H9 (cell line): ENCODE data around the gene EFNA5. TPM values are rescaled to one million over a fixed set of nuclear protein-coding genes. Genes with fewer than 3 reads are reported as not detected.

ENCODE experiments used
- DNase-seq: peaks from one replicate; pipeline ENCODE4 v3.0.0-alpha.2; 2017
- H2AFZ ChIP-seq: one replicate; pipeline ENCODE4 v1.6.1; 2013; ENCODE audit warnings: mild to moderate bottlenecking, low read length, control low read depth, moderate library complexity
- H2AK5ac ChIP-seq: 2 replicates; pipeline ENCODE4 v1.6.1; 2013; ENCODE audit warnings: low read length, control low read depth, mixed read lengths; ENCODE audit not compliant: insufficient read length
- H2BK120ac ChIP-seq: one replicate; pipeline ENCODE4 v1.6.1; 2013; ENCODE audit warnings: low read depth, mild to moderate bottlenecking, low read length, control low read depth, inconsistent platforms; ENCODE audit not compliant: poor library complexity, severe bottlenecking
- H2BK12ac ChIP-seq: 2 replicates; pipeline ENCODE4 v1.6.1; 2013; ENCODE audit warnings: low read length, control low read depth, mixed read lengths, low read depth; ENCODE audit not compliant: insufficient read length
- H2BK15ac ChIP-seq: 2 replicates; pipeline ENCODE4 v1.6.1; 2013; ENCODE audit warnings: low read depth, low read length, control low read depth
- H2BK20ac ChIP-seq: one replicate; pipeline ENCODE4 v1.6.1; 2013; ENCODE audit warnings: low read depth, mild to moderate bottlenecking, low read length, control low read depth, inconsistent platforms; ENCODE audit not compliant: poor library complexity, severe bottlenecking
- H2BK5ac ChIP-seq: 2 replicates; pipeline ENCODE4 v1.6.1; 2013; ENCODE audit warnings: low read length, control low read depth, mixed read lengths; ENCODE audit not compliant: insufficient read length
- H3K14ac ChIP-seq: 2 replicates; pipeline ENCODE4 v1.6.1; 2013; ENCODE audit warnings: low read length, control low read depth; ENCODE audit not compliant: insufficient read depth
- H3K18ac ChIP-seq: 2 replicates; pipeline ENCODE4 v1.6.1; 2013; ENCODE audit warnings: low read depth, mild to moderate bottlenecking, mixed read lengths, low read length, control low read depth; ENCODE audit not compliant: insufficient read length
- H3K23ac ChIP-seq: 2 replicates; pipeline ENCODE4 v1.6.1; 2013; ENCODE audit warnings: low read length, control low read depth, mixed read lengths, low read depth; ENCODE audit not compliant: insufficient read length
- H3K23me2 ChIP-seq: 2 replicates; pipeline ENCODE4 v1.6.1; 2013; ENCODE audit warnings: low read depth, mild to moderate bottlenecking, mixed read lengths, low read length, control low read depth; ENCODE audit not compliant: insufficient read length, poor library complexity, severe bottlenecking
- H3K27ac ChIP-seq: 2 replicates; pipeline ENCODE4 v1.5.1; 2013; ENCODE audit warnings: low read length, control low read depth, mixed read lengths, low read depth; ENCODE audit not compliant: insufficient read length
- H3K27me3 ChIP-seq: 2 replicates; pipeline ENCODE4 v1.6.1; 2013; ENCODE audit warnings: low read length, control low read depth, inconsistent platforms; ENCODE audit not compliant: insufficient read depth
- H3K4ac ChIP-seq: 2 replicates; pipeline ENCODE4 v1.6.1; 2013; ENCODE audit warnings: low read depth, mild to moderate bottlenecking, control low read depth, inconsistent platforms, low read length, moderate library complexity
- H3K4me1 ChIP-seq: 2 replicates; pipeline ENCODE4 v1.6.1; 2013; ENCODE audit warnings: low read length, control low read depth, inconsistent platforms; ENCODE audit not compliant: insufficient read depth
- H3K4me2 ChIP-seq: 2 replicates; pipeline ENCODE4 v1.6.1; 2013; ENCODE audit warnings: low read length, control low read depth, mixed read lengths; ENCODE audit not compliant: insufficient read length, insufficient read depth
- H3K56ac ChIP-seq: 2 replicates; pipeline ENCODE4 v1.6.1; 2013; ENCODE audit warnings: low read depth, mild to moderate bottlenecking, mixed read lengths, low read length, control low read depth; ENCODE audit not compliant: insufficient read length
- H3K79me1 ChIP-seq: 2 replicates; pipeline ENCODE4 v1.6.1; 2013; ENCODE audit warnings: low read depth, mild to moderate bottlenecking, moderate library complexity, low read length, control low read depth, inconsistent platforms; ENCODE audit not compliant: insufficient read depth, poor library complexity, severe bottlenecking
- H3K79me2 ChIP-seq: 2 replicates; pipeline ENCODE4 v1.6.1; 2013; ENCODE audit warnings: low read length, control low read depth, inconsistent platforms; ENCODE audit not compliant: insufficient read depth
- H3K9ac ChIP-seq: 2 replicates; pipeline ENCODE4 v1.6.1; 2013; ENCODE audit warnings: low read length, control low read depth, mixed read lengths; ENCODE audit not compliant: insufficient read length; ENCODE audit errors: extremely low read depth
- H3K9me3 ChIP-seq: one replicate; pipeline ENCODE4 v1.6.1; 2013; ENCODE audit warnings: low read depth, low read length, inconsistent platforms; ENCODE audit not compliant: control insufficient read depth
- H3T11ph ChIP-seq: one replicate; pipeline ENCODE4 v1.6.1; 2013; ENCODE audit warnings: mild to moderate bottlenecking, low read length, control low read depth, inconsistent platforms
- H4K20me1 ChIP-seq: one replicate; pipeline ENCODE4 v1.6.1; 2013; ENCODE audit not compliant: control insufficient read depth, insufficient read length, insufficient read depth
- H4K5ac ChIP-seq: 2 replicates; pipeline ENCODE4 v1.6.1; 2013; ENCODE audit warnings: low read depth, mild to moderate bottlenecking, mixed read lengths, low read length, control low read depth; ENCODE audit not compliant: insufficient read length
- H4K8ac ChIP-seq: replicated peaks from 2 replicates; pipeline ENCODE4 v1.6.1; 2013; ENCODE audit warnings: low read length, control low read depth, mixed read lengths, low read depth; ENCODE audit not compliant: insufficient read length
- H4K91ac ChIP-seq: 2 replicates; pipeline ENCODE4 v1.6.1; 2013; ENCODE audit warnings: low read depth, mild to moderate bottlenecking, moderate library complexity, mixed read lengths, low read length, control low read depth; ENCODE audit not compliant: insufficient read length
- H3K27ac Mint-ChIP-seq, 3 experiments: 2 replicates in 2 of 3; 3 replicates in 1 of 3; pipeline ENCODE4 v1.8.0; 2020 to 2021; ENCODE audit warnings: mixed read lengths in 3 of 3, mild to moderate bottlenecking in 1 of 3, moderate library complexity in 1 of 3
- H3K27me3 Mint-ChIP-seq: 2 replicates; pipeline ENCODE4 v1.8.0; 2021; ENCODE audit warnings: low read depth, mild to moderate bottlenecking, moderate library complexity, mixed read lengths
- H3K36me3 Mint-ChIP-seq, 3 experiments: 2 replicates in 2 of 3; 3 replicates in 1 of 3; pipeline ENCODE4 v1.8.0; 2020 to 2021; ENCODE audit warnings: low read depth in 3 of 3, mixed read lengths in 3 of 3; ENCODE audit not compliant: insufficient read depth in 1 of 3
- H3K4me1 Mint-ChIP-seq, 2 experiments: 2 replicates each; pipeline ENCODE4 v1.8.0; 2020; ENCODE audit warnings: mixed read lengths in 2 of 2
- H3K4me3 Mint-ChIP-seq, 2 experiments: 2 replicates in 1 of 2; 3 replicates in 1 of 2; pipeline ENCODE4 v1.8.0; 2020 to 2021; ENCODE audit warnings: mild to moderate bottlenecking in 2 of 2, mixed read lengths in 2 of 2, moderate library complexity in 1 of 2
- H3K9me3 Mint-ChIP-seq, 2 experiments: 2 replicates in 1 of 2; 3 replicates in 1 of 2; pipeline ENCODE4 v1.8.0; 2020; ENCODE audit warnings: mild to moderate bottlenecking in 2 of 2, mixed read lengths in 2 of 2, moderate library complexity in 1 of 2
- CTCF ChIP-seq: fragments of 200-600 bp; sonication (generic); conservative IDR thresholded peaks from 3 replicates; pipeline ENCODE4 v1.8.0; 2021; ENCODE audit warnings: antibody characterized with exemption, mild to moderate bottlenecking
- WGBS: extraction: QIAGEN DNeasy Blood & Tissue Kit; methylation state at CpG from one replicate; pipeline ENCODE4 v1.1.7; 2013; ENCODE audit warnings: missing lambda C conversion rate, low lambda C conversion rate, mixed read lengths; ENCODE audit not compliant: insufficient read length; ENCODE audit errors: extremely low coverage; 5-methylcytosine and 5-hydroxymethylcytosine counted together
- total RNA-seq: library from RNA; stranded (reverse); gene quantifications from 2 replicates; pipeline ENCODE4 v1.2.1, GENCODE V29; 2021

Gene EFNA5
- total RNA-seq, 1 experiment from 2014 or later: 20.4 TPM

- no peak overlapping the region for H2AK5ac ChIP-seq
- H3K23me2 ChIP-seq: no peaks in the 10 kb centered on the region
- no peaks in the 10 kb centered on the region for H3K4me1 ChIP-seq
- Mint-ChIP-seq H3K27me3 (no peaks in the 10 kb centered on the region), H3K4me3 (no peak overlapping the region), H3K27ac (no peak overlapping the region; a peak in 1 of 7 replicates), H3K9me3 (no peaks in the 10 kb centered on the region), H3K36me3 (peaks cover 0 to 1% (median 0%) of the 10 kb centered on the region in 3 experiments; a peak in 1 of 7 replicates), H3K4me1 (peaks cover 18 to 21% of the 10 kb centered on the region in 2 experiments)
- no peak overlapping the region for H2AFZ ChIP-seq
- no peak overlapping the region for H4K8ac ChIP-seq
- no peaks in the 10 kb centered on the region for H3K9me3 ChIP-seq
- no peak overlapping the region for H3K9ac ChIP-seq
- no peak overlapping the region for H3K23ac ChIP-seq
- no peak overlapping the region for H3K4ac ChIP-seq
- no peak overlapping the region for H3K18ac ChIP-seq
- no peak overlapping the region for H3T11ph ChIP-seq
- no peak overlapping the region for H2BK5ac ChIP-seq
- H2BK20ac ChIP-seq: no peak overlapping the region
- no peak overlapping the region for H4K5ac ChIP-seq
- no peaks in the 10 kb centered on the region for H3K79me1 ChIP-seq
- no peak overlapping the region for H3K56ac ChIP-seq
- H3K27ac ChIP-seq: no peak overlapping the region
- no peak for DNase-seq
- H2BK15ac ChIP-seq: no peak overlapping the region
- no peak overlapping the region for H3K14ac ChIP-seq
- H3K27me3 ChIP-seq: no peaks in the 10 kb centered on the region
- no peak overlapping the region for H2BK120ac ChIP-seq
- TF ChIP-seq CTCF: no peak
- no CpG with 5 or more reads among the region's 3 CpGs for WGBS
- H4K91ac ChIP-seq: no peak overlapping the region
- H2BK12ac ChIP-seq: no peak overlapping the region
- no peaks in the 10 kb centered on the region for H4K20me1 ChIP-seq
- H3K4me2 ChIP-seq: no peak overlapping the region
- H3K79me2 ChIP-seq: no peaks in the 10 kb centered on the region
Measured at GRCh38 chr5:107682533-107682932, 11.8 kb upstream of the EFNA5 start.
